Liver (tissue), 3 donors: Measurements from ENCODE around the gene TPST1.

Source experiments
- CTCF ChIP-seq: fragments of 150-350 bp; IDR thresholded peaks from 2 replicates; pipeline ENCODE4 v1.5.1; 2017; ENCODE audit warnings: improper control_type of control experiment, low read depth, low read length; ENCODE audit not compliant: missing input control
- GABPA ChIP-seq, 2 donors: IDR thresholded peaks in 1 of 2; conservative IDR thresholded peaks in 1 of 2; 2 replicates each; pipeline ENCODE4 v1.6.1; 2016; ENCODE audit warnings: antibody characterized with exemption in 2 of 2, mild to moderate bottlenecking in 1 of 2, moderate library complexity in 1 of 2
- MAX ChIP-seq: IDR thresholded peaks from 2 replicates; pipeline ENCODE4 v1.6.1; 2016; ENCODE audit warnings: antibody characterized with exemption
- RAD21 ChIP-seq, 2 donors: IDR thresholded peaks; 2 replicates each; pipeline ENCODE4 v1.6.1; 2016; ENCODE audit warnings: antibody characterized with exemption in 2 of 2, mild to moderate bottlenecking in 2 of 2
- YY1 ChIP-seq: IDR thresholded peaks from 2 replicates; pipeline ENCODE4 v1.6.1; 2016; ENCODE audit warnings: antibody characterized with exemption, mild to moderate bottlenecking
- donor health status: healthy.
- donor health status: healthy.

DNA sequence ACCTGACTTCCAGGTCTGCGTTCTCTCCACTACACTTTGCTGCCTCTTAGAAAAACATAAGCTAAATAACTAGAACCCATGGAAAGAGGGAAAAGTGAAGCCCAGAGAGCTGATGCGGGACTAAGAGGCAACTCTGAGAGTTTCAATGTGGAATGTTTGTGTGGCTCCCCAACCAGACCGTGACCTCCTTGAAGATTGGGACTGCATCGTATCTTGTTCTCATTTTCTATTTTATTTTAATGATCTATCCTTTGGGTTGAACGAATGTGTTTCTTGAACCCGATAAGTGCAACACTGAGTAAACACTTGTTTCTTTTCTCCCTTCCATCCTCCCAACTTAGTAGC, 77.4 kb downstream of the TPST1 start:
- no peak for TF ChIP-seq CTCF
- no peak for TF ChIP-seq GABPA (IDR thresholded peaks at IDR 0.05 in 1 of 2, conservative IDR thresholded peaks at IDR 0.05 in 1 of 2)
- no peak for TF ChIP-seq YY1
- no peak for TF ChIP-seq RAD21 (IDR thresholded peaks at IDR 0.05)
- no peak for TF ChIP-seq MAX
